WTC11 (cell line): ENCODE measurements around the gene NECAB2. TPM values are rescaled to one million over a fixed set of nuclear protein-coding genes. Genes with fewer than 3 reads are reported as not detected.

Experiments
- ATAC-seq: fragments of 200-7000 bp; cut with Tn5 transposase; 2 replicates; pipeline ENCODE4 v1.10.0; 2021; ENCODE audit warnings: mild to moderate bottlenecking, moderate library complexity
- CTCF ChIA-PET: fragments of 300-600 bp; sonication (Branson Sonifier 250); formaldehyde crosslinking; loops from one replicate; lab custom pipeline; 2021; ENCODE audit warnings: antibody characterized with exemption; lab: Charles Lee
- POLR2A ChIA-PET: fragments of 350-600 bp; sonication (Branson Sonifier 250); formaldehyde crosslinking; loops from one replicate; lab custom pipeline; 2021; ENCODE audit warnings: antibody characterized with exemption; lab: Charles Lee
- DNase-seq: peaks from one replicate; pipeline ENCODE4 v3.0.0; 2021; ENCODE audit warnings: low spot score
- H3K27ac Mint-ChIP-seq: 2 replicates; pipeline ENCODE4 v1.8.0; 2021; ENCODE audit warnings: mixed read lengths
- H3K27me3 Mint-ChIP-seq: 2 replicates; pipeline ENCODE4 v1.8.0; 2021; ENCODE audit warnings: low read depth, mild to moderate bottlenecking, moderate library complexity, mixed read lengths
- H3K36me3 Mint-ChIP-seq: 2 replicates; pipeline ENCODE4 v1.8.0; 2021; ENCODE audit warnings: mixed read lengths
- H3K4me1 Mint-ChIP-seq: 2 replicates; pipeline ENCODE4 v1.8.0; 2022; ENCODE audit warnings: mixed read lengths
- H3K4me3 Mint-ChIP-seq: 2 replicates; pipeline ENCODE4 v1.8.0; 2021; ENCODE audit warnings: mild to moderate bottlenecking, moderate library complexity, mixed read lengths
- H3K9me3 Mint-ChIP-seq: 2 replicates; pipeline ENCODE4 v1.8.0; 2021; ENCODE audit warnings: mixed read lengths
- ATF3 ChIP-seq: sonication (generic); formaldehyde crosslinking; conservative IDR thresholded peaks from 2 replicates; pipeline ENCODE4 v1.8.1; 2022; ENCODE audit warnings: mild to moderate bottlenecking, missing genetic modification reagents
- E2F5 ChIP-seq: sonication (generic); formaldehyde crosslinking; IDR thresholded peaks from 2 replicates; pipeline ENCODE4 v1.8.1; 2022; ENCODE audit warnings: mild to moderate bottlenecking, moderate library complexity, missing genetic modification reagents
- EMX1 ChIP-seq: fragments of 250-450 bp; sonication (Bioruptor Pico); IDR thresholded peaks from 2 replicates; pipeline ENCODE4 v1.8.0; 2021; ENCODE audit warnings: mild to moderate bottlenecking
- FOXJ3 ChIP-seq: sonication (generic); formaldehyde crosslinking; IDR thresholded peaks from 2 replicates; pipeline ENCODE4 v1.9.0; 2021; ENCODE audit warnings: missing genetic modification reagents, mild to moderate bottlenecking, borderline replicate concordance
- JAZF1 ChIP-seq: fragments of 250-450 bp; sonication (Bioruptor Pico); IDR thresholded peaks from 2 replicates; pipeline ENCODE4 v1.9.0; 2021; ENCODE audit warnings: moderate library complexity, mild to moderate bottlenecking, inconsistent platforms
- JUN ChIP-seq: sonication (generic); formaldehyde crosslinking; IDR thresholded peaks from 2 replicates; pipeline ENCODE4 v1.8.0; 2023; ENCODE audit warnings: mild to moderate bottlenecking, missing genetic modification reagents
- KAT7 ChIP-seq: sonication (generic); formaldehyde crosslinking; IDR thresholded peaks from 2 replicates; pipeline ENCODE4 v1.8.1; 2023; ENCODE audit warnings: missing genetic modification reagents, mild to moderate bottlenecking, borderline replicate concordance
- NFYB ChIP-seq: sonication (generic); formaldehyde crosslinking; conservative IDR thresholded peaks from 2 replicates; pipeline ENCODE4 v1.8.0; 2022; ENCODE audit warnings: low read depth, missing genetic modification reagents
- NR1H2 ChIP-seq: sonication (generic); formaldehyde crosslinking; IDR thresholded peaks from 2 replicates; pipeline ENCODE4 v1.9.0; 2021; ENCODE audit warnings: mild to moderate bottlenecking, moderate library complexity, missing genetic modification reagents
- PRDM15 ChIP-seq: sonication (generic); formaldehyde crosslinking; IDR thresholded peaks from 2 replicates; pipeline ENCODE4 v1.8.0; 2022; ENCODE audit warnings: missing genetic modification reagents
- SP1 ChIP-seq: sonication (generic); formaldehyde crosslinking; conservative IDR thresholded peaks from 2 replicates; pipeline ENCODE4 v1.8.1; 2022; ENCODE audit warnings: missing genetic modification reagents
- STAT6 ChIP-seq: sonication (generic); formaldehyde crosslinking; conservative IDR thresholded peaks from 2 replicates; pipeline ENCODE4 v1.8.1; 2023; ENCODE audit warnings: mild to moderate bottlenecking, low read depth, missing genetic modification reagents, moderate library complexity
- TCF7 ChIP-seq: sonication (generic); formaldehyde crosslinking; IDR thresholded peaks from 2 replicates; pipeline ENCODE4 v1.8.0; 2022; ENCODE audit warnings: mild to moderate bottlenecking, low read depth, missing genetic modification reagents, moderate library complexity
- total RNA-seq: library from RNA; stranded (reverse); gene quantifications from 3 replicates; pipeline ENCODE4 v1.2.3, GENCODE V29; 2021
- TF ChIP-seq, protein P1 (sequence below): fragments of 250-450 bp; sonication (Bioruptor Pico); IDR thresholded peaks from 2 replicates; pipeline ENCODE4 v1.9.0; 2021; ENCODE audit warnings: mild to moderate bottlenecking
- TF ChIP-seq, protein P2 (sequence below): sonication (generic); formaldehyde crosslinking; IDR thresholded peaks from 2 replicates; pipeline ENCODE4 v1.8.1; 2022; ENCODE audit warnings: mild to moderate bottlenecking, missing genetic modification reagents, moderate library complexity, borderline replicate concordance
- TF ChIP-seq, protein P3 (sequence below): sonication (generic); formaldehyde crosslinking; IDR thresholded peaks from 2 replicates; pipeline ENCODE4 v1.8.0; 2022; ENCODE audit warnings: mild to moderate bottlenecking, missing genetic modification reagents
- TF ChIP-seq, protein P4 (sequence below): sonication (generic); formaldehyde crosslinking; IDR thresholded peaks from 2 replicates; pipeline ENCODE4 v1.8.1; 2023; ENCODE audit warnings: mild to moderate bottlenecking, missing genetic modification reagents
- TF ChIP-seq, protein P5 (sequence below): fragments of 250-450 bp; sonication (Bioruptor Pico); IDR thresholded peaks from 2 replicates; pipeline ENCODE4 v2.1.2; 2022; ENCODE audit warnings: mild to moderate bottlenecking, moderate library complexity

NECAB2 gene
- total RNA-seq, 1 experiment from 2014 or later, result 2.9 TPM

DNA sequence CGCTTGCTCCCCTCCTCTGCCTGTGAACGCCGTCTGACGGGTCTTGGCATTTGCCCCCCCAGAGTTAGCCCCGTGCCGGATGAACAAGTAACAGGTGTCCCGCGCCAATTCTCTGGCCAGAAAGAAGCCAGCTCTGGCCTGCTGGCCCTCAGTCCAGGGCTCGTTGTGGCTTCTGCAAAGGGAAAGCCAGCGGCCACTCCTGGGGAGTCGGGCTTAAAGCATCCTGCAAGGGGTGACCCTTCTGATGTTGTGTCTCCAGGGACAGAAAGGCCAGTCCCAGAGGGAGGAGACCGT, 33.4 kb upstream of the NECAB2 start (continued):
- TF ChIP-seq E2F5 (no peak), JAZF1 (CRISPR knock-in tag) (no peak), KAT7 (CRISPR knock-in tag) (no peak), TCF7 (CRISPR knock-in tag) (no peak)
- TF ChIP-seq, protein P1, sequence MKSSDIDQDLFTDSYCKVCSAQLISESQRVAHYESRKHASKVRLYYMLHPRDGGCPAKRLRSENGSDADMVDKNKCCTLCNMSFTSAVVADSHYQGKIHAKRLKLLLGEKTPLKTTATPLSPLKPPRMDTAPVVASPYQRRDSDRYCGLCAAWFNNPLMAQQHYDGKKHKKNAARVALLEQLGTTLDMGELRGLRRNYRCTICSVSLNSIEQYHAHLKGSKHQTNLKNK, result no peak

- peak overlapping the region; percentile 52; the same call in 1 of the 2 replicates for H3K27ac Mint-ChIP-seq
- H3K4me1 Mint-ChIP-seq, result peaks cover under 1% of the 10 kb centered on the region; the same call in 1 of the 2 replicates
- TF ChIP-seq, protein P2, sequence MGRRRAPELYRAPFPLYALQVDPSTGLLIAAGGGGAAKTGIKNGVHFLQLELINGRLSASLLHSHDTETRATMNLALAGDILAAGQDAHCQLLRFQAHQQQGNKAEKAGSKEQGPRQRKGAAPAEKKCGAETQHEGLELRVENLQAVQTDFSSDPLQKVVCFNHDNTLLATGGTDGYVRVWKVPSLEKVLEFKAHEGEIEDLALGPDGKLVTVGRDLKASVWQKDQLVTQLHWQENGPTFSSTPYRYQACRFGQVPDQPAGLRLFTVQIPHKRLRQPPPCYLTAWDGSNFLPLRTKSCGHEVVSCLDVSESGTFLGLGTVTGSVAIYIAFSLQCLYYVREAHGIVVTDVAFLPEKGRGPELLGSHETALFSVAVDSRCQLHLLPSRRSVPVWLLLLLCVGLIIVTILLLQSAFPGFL (CRISPR knock-in tag), result no peak
- TF ChIP-seq ATF3 (CRISPR knock-in tag), result no peak
- TF ChIP-seq, protein P3, sequence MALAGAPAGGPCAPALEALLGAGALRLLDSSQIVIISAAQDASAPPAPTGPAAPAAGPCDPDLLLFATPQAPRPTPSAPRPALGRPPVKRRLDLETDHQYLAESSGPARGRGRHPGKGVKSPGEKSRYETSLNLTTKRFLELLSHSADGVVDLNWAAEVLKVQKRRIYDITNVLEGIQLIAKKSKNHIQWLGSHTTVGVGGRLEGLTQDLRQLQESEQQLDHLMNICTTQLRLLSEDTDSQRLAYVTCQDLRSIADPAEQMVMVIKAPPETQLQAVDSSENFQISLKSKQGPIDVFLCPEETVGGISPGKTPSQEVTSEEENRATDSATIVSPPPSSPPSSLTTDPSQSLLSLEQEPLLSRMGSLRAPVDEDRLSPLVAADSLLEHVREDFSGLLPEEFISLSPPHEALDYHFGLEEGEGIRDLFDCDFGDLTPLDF, result no peak
- TF ChIP-seq STAT6 (CRISPR knock-in tag), result no peak
- TF ChIP-seq EMX1 (CRISPR knock-in tag), result no peak
- TF ChIP-seq, protein P4, sequence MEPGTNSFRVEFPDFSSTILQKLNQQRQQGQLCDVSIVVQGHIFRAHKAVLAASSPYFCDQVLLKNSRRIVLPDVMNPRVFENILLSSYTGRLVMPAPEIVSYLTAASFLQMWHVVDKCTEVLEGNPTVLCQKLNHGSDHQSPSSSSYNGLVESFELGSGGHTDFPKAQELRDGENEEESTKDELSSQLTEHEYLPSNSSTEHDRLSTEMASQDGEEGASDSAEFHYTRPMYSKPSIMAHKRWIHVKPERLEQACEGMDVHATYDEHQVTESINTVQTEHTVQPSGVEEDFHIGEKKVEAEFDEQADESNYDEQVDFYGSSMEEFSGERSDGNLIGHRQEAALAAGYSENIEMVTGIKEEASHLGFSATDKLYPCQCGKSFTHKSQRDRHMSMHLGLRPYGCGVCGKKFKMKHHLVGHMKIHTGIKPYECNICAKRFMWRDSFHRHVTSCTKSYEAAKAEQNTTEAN (CRISPR knock-in tag), result no peak
- TF ChIP-seq NR1H2, result no peak
- TF ChIP-seq, protein P5, sequence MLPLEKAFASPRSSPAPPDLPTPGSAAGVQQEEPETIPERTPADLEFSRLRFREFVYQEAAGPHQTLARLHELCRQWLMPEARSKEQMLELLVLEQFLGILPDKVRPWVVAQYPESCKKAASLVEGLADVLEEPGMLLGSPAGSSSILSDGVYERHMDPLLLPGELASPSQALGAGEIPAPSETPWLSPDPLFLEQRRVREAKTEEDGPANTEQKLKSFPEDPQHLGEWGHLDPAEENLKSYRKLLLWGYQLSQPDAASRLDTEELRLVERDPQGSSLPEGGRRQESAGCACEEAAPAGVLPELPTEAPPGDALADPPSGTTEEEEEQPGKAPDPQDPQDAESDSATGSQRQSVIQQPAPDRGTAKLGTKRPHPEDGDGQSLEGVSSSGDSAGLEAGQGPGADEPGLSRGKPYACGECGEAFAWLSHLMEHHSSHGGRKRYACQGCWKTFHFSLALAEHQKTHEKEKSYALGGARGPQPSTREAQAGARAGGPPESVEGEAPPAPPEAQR (CRISPR knock-in tag), result no peak
- no peak for TF ChIP-seq PRDM15 (CRISPR knock-in tag)
- no peak for TF ChIP-seq FOXJ3
- no peak for TF ChIP-seq NFYB (CRISPR knock-in tag)
- TF ChIP-seq JUN, result no peak
- TF ChIP-seq SP1, result no peak
- no peak for DNase-seq
- ChIA-PET CTCF (interaction anchor here (1.4 to 2.7 kb wide), 2 partner anchors 9 to 21 kb away, joined by 8 to 13 read pairs; no protein-coding TSS in a partner anchor), POLR2A (no interaction called here)
- no peak for ATAC-seq
- no peaks in the 10 kb centered on the region for H3K9me3 Mint-ChIP-seq
- H3K36me3 Mint-ChIP-seq, result no peaks in the 10 kb centered on the region
- H3K27me3 Mint-ChIP-seq, result no peaks in the 10 kb centered on the region; the same call in 1 of the 2 replicates
- no peak overlapping the region for H3K4me3 Mint-ChIP-seq
Measured at GRCh38 chr16:83935005-83935857, 32.8 kb upstream of the NECAB2 start.
